Measurements from ENCODE around the gene NEK10.
A peak's percentile ranks its signal among the peaks of the same experiment; 100 is the strongest.
"Not testable (repeated sequence)": the region's sequence is repeated elsewhere in the genome, so short reads cannot be mapped to it uniquely, and the experiment has no call there.

The NEK10 gene

DNA sequence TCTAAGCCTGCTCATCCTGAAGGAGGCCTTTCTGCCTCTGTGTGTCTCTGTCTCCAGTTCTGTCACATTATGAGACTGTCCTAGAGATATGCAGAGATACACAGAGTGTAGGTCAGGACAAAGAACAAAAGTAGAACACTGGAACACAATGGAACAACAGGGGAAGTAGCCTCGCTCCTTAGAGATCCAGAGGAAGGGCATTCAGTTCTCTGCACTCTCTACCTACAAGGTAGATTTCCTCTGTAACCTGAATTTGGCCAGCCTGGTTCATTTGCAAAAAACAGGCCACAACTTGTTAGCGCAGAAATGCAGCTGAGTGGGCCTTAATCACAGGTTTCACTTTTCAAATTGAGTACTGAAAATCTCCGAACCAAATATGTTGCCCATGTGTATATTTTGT lies 19.4 kb downstream of the NEK10 start:
- DNase-seq = no peak

DNA sequence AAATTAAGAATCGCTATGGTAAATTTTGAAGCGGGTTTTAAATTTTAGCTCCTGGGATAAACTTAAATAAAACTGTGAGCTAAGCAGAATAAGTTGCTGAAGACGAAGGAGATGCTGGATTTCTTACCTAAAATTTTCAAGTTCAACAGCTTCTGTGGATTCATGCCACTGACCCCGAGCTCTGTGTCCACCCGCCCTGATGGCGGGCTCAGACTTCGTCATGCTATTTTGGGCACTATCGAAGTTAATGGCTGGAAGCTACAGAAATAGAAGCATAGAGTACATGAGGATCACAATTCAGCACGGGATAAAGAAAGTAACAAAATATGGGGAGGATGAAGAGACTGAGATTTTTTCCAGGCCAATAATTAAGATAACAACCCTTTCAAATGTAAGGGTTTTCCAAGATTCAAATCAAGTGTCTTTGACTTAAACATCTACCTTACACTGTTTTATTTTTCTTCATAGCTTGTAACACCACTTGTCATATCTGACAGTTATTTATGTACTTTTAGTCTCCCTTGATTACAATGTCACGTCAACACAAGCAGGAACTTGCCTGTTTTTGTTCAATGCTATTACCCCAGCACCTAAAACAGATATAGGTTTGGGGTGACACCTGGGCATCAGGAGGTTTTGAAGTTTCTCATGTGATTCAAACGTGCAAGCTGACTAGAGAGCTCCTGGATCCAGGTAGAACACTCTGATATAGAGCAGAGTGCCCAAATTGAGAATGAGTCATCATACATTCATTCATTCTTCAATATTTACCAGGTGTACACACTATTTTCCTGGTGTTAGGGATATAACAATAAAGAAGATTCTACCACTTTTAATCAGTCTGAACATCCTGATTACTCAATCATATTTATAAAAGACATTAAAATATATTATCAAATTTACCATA lies 23.0 kb downstream of the NEK10 start:
- DNase-seq = no peak

DNA sequence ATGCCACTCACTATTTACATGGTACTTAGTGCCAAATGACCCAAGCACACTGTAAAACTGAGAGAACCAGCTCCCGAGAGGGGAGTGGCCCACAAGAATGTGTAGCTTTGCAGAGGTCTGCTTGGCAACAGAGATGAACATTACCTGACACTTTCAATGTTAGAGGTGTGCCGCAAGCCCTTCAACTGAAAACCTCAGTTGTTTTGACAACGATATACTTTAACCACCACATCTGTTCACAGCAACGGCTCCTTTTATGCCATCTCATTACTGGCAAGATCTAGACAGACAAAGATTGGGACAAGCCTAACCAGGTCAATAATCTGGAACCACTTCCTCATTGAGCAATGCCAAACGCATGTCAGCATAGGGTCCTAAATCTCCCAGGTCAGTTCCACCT lies 23.7 kb downstream of the NEK10 start:
- no peak for DNase-seq

DNA sequence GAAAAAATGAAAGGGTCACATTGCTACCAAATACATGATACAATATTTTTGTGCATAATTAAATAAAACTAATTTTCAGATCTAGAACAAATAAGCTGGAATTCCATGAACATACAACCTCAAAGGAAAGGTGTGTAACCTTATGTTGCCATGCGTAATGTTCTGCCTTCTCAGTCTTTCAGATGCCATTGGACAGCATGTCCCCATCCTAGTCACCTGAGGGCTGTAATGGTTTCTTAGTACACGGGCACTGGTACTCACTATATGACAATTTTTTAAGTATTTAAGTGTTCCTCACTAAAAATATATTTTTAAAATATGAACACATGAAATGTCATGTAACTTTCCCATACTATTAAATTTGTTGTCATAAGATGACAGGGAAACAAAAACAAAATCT lies 24.1 kb downstream of the NEK10 start:
- DNase-seq = no peak

DNA sequence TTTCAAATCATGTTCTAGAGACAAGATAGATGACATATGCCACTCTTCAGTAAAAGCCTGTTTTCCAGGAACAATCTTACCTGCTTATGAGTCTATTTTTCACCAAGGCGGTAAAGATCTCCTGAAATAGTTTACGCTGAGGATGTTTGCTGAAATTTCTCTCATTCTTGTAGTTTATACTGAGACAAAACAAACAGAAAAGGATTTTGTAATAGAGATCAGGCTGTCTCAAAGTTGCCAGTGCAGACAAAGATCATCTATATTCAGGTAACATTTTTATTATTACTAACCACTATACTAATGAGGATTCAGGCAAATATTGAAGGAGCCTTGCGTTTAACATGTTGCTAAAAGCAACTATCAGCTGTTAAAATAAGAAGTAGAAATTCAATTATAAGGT lies 25.0 kb downstream of the NEK10 start:
- no peak for DNase-seq

DNA sequence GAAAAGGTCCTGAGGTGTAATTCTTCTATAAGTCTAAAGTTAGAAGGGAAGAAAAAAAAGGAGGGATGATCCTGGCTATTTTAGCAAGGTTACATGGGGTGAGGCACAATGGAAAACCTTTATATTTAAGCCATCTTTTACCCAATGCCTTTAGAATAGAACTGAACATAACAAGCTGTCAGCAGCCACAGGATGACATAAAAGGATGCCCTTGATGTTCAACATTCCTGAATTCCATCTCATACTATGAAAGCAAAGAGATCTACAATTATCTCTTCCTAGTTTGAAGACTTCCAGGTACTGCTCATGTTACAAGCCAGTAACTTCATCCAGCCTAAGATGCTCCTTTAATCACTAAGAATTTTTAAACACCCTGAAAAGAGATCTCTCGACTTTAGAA lies 26.9 kb downstream of the NEK10 start:
- DNase-seq = no peak

DNA sequence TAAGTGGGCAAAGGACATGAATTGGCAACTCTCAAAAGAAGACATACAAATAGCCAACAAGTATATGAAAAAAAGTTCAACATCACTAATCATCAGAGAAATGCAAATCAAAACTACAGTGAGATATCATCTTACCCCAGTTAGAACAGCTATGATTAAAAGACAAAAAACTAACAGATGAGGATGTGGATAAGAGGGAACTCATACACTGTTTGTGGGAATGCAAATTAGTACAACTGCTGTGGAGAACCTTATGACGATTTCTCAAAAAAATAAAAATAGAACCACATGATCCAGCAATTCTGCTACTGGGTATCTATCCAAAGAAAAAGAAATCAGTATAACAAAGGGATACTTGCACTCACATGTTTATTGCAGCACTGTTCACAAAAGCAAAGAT lies 28.6 kb downstream of the NEK10 start:
- DNase-seq = peak in 3 of 4 experiments; percentile 15 to 79 (median 71)

DNA sequence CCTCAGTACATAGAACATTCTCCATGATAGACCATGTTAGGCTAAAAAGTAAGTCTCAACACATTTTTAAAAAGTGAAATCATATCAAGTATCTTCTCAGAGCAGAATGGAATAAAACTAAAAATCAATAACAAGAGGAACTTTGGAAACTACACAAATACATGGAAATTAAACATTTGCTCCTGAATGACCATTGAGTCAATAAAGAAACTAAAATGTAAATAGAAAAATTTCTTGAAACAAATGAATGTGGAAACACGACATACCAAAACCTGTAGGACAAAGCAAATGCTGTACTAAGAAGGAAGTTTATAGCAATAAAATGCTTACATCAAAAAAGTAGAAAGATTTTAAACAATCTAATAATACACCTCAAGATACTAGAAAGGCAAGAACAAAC lies 33.6 kb downstream of the NEK10 start:
- no peak for DNase-seq

DNA sequence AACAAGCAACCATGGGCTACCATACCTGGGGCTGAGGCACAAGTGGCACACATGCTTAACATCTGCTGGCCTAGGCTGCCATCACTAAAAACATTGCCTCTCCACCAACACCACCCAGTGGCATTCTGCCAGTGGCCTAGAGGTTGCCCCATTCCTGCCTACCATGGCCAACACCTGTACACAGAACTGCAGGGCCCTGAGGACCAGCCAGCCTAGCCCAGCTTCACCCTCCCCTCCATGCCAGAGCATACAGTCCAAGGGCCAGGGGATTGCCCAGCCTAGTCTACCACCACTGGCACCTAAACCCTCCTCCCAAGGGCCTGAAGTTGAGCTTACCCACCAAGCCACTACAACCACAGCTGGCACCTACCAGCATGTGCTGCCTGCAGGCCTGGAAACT lies 35.3 kb downstream of the NEK10 start:
- no peak for DNase-seq

DNA sequence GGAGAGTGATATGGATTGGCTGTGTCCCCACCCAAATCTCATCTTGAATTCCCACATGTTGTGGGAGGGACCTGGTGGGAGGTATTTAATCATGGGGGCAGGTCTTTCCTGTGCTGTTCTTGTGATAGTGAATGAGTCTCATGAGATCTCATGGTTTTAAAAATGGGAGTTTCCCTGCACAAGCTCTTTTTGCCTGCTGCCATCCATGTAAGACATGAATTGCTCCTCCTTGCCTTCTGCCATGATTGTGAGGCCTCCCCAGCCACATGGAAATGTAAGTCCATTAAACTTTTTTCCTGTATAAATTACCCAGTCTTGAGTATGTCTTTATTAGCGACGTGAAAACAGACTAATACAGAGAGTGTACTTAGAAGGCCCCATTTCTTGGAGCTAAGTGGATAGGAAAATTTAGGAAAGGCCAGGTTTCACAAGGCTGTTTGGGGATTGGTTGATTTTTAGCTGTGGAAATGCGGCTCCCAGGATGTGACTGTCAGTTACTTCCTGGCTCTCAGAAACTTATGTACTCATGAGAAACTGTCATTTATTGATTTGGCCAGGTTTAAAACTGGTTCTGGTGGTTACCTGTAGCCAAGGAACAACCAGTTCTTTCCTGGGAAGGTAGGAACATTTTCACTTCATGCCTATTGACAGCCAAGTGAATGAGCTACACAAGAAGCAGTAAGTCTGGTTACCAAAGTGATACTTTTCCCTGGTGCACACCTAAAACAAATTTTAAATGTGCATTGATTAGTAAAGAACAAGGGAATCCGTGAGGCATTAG lies 40.0 kb downstream of the NEK10 start:
- not testable (repeated sequence) for DNase-seq

DNA sequence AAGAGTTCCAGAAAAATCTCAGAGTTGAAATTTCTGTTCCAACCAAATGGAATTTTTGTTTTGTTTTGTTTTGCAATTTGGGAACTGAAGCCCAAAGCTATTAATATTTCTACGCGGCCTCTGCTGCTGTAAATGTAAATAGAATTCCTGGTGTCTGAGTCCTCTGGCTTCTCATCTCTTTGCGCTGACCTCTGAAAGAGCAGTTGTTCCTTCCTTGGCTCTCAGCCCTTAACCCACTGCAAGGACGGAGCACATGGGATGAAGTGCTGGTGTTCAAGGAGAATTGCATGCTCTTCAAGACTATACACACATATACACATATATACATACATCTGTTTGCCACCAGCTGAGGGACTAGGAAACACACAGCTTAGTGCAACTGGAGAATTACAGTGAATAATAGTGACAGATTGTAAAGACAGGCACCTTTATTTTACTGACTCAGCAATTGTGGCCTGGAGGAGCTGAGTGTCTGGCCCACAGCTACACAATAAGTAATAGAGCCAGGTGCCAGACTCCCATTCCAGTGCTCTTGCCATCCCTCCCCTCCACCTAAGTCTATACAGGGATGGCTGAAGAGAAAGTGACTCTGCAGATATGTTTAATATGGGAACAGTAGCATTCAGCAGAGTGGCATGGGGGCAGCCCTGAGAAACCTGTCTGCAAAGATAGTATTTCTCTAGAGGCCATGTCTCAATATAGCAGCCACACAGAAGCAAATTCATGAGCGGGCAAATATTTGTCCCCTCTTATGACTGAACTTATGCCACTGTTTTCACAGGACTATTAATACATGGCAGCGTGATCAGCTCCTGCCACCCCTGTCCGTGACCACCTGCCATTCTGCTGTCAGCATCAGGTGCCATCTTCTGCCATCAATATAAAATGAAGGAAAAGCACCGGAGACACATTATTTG lies 42.3 kb downstream of the NEK10 start:
- no peak for DNase-seq

DNA sequence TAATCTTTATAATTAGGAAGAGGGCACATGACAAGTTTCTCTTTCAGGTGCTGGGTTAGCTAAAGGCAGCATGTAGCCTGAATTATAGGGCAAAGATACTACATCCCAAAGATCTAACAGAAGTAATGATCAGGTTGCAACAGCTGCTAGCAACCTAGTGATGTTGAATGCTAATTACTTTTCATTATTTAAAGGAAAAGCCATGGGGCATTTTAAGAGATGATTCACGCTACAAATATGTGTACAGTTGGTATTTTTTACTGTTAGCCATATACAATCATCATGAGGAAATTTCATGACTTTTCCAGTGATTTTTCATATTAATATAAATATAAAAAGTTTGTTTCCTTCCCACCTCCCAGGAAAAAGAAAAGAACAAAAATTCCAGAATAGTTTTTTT lies 43.0 kb downstream of the NEK10 start:
- no peak for DNase-seq

DNA sequence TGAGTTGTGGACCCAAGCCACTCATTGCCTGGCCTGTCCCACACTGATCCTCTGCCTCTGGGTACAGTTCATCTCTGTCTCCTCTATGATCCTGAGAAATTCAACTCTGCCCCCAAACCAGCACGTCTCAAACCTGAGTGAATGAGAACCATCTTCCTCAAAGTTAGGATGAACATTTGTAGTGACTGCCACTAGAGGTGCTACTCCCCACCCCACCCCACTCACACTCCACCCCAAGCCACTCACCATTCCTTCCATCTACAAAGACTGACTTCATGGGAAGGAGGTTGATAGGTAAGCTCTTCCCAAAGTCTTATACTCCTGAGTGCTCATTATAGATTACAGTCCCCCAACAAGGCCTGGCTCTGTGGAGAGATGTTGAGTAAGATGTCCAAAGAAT lies 43.8 kb downstream of the NEK10 start:
- DNase-seq = no peak

DNA sequence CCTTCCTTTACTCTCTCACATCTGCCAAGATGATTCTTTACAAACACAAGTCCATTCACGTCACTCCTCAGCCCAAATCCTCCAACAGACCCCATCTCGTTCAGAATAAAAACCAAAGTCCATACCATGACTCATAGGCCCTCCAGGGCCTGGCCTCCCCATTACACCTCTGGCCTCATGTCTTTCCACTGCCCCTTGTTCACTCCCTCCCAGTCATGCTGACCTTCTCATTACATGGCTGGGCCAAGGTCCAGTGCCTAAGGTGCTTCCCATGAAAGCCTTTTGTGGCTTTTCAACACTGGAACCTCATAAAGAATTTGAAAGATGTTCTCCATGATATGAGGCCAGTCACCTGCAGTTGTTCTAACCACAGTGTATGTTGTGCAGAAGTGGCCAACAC lies 44.5 kb downstream of the NEK10 start:
- no peak for DNase-seq

DNA sequence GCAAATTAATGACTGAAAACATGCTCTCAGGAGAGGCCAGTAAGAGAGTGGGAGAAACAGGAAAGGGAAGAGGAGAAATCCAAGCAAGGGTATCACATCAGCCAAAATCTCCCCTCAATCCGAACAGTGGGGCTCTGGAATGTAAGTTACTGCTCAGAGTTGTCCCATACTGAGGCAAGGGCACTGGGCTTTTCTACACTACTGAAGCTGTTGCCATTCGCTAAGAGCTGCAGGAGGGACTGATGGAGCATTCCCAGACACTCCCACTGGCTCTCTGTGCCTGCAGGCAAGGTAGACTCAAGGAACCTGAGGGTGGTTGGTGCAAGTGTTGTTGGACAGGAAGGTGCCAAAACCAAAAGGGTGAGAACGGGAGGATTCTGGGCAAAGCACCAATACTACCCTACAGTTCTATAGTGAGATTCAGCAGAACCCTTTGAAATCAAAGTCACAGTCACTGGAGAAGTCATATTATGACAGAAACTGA lies 46.1 kb downstream of the NEK10 start:
- no peak for DNase-seq

DNA sequence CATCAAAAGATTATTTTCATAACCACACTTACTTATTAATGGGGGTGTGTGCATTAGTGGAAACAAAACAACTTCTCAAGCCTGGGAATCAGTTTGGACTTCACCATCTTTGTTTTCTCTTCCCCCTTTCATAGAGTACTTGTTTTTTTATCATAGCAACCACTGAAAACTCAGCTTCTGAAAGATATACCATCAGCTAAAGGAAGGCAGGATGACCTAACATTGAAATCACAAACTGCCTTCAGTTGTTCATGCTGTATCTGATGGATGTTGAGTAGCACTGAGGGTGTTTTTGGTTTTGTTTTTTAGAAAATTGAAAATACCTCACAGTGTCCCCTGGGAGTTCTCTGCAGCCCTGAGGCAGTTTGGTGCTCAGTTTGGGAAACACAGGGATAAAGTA lies 46.5 kb downstream of the NEK10 start:
- no peak for DNase-seq

DNA sequence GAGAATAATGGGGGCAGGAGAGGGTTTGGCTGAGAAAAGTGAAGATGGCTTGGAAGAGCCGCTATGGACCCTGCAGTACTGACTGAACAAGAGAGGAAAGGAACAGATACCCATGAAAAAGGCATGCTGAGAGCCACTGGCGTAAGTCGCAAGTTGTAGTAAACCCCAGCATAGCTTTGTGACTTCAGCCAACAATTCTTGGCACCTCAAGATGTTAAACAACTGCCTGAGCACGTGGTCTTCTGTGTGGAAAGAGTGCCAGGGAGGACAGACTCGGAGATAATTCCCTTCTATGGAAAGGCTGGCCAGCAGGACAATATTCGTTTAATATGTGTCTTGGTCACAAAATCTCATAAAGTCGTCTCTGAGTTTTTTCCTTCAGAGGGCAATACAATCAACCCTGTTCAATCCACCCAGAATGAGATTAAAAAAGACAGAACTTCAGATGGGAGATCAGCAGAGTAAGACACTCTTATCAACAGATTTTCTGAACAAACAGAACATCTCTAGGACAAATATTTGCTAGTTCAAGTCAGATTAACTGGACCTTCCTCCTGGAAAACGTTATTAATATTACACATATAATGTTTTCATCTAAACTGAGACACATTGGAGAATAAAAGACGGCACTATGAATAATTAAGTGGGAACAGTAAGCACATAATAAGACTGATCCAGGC lies 49.2 kb downstream of the NEK10 start:
- no peak for DNase-seq

DNA sequence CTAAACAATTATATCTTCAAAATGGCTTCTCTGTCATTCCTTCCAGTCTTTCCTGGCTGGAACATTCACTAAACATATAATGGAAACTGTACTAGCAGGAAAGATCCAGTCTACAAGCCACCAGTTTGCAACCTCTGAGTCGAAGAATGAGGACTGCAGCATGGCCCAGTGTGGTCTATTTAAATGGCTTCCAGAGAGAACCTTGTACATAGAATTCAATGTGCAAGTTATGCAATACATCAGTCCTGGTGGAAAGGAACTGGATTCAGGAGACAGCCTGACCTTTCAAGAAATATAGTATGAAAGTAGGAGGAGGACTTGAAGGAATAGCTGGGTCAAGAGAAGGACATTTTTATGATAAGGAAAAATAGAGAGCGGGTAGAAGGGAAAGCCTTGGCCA lies 49.9 kb downstream of the NEK10 start:
- DNase-seq = no peak

DNA sequence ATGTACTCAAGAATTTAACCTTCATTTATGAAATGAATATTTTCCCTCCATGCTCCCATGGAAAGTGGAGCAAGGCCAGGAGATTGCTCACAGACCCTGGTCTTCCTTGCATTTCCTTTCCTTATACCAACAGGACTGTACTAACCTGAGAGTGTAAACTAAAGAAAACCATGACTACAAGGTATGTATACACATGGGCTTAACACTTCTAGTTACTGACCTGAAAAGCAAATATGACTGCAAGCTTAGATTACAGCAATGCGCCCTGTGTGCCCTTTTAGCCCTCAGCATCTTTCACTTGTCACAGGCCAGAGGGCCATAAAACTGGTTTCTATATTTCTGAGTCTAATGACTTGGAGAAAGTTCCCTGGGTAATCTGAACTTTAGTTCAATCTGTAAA lies 52.1 kb downstream of the NEK10 start:
- DNase-seq = no peak

DNA sequence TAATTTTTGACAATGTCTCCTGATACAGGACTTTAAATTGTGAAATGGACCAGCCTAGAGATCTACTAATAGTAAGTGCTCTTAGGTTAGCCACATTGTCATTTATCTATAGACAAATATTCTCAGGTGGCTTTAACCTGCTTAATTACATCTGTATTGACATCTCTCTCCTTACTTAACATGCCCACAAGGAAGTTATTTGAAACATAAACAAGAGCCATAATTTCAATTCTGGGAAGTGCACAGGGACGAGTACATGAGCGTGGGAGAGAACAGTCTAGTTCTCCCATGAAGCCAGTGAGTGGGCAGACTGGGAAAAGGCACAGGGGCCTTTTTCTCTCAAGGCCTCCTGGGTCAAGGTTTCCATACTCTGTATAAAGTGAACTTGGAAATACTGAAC lies 54.2 kb downstream of the NEK10 start:
- peak in 3 of 4 experiments; percentile 11 to 37 (median 19) for DNase-seq

DNA sequence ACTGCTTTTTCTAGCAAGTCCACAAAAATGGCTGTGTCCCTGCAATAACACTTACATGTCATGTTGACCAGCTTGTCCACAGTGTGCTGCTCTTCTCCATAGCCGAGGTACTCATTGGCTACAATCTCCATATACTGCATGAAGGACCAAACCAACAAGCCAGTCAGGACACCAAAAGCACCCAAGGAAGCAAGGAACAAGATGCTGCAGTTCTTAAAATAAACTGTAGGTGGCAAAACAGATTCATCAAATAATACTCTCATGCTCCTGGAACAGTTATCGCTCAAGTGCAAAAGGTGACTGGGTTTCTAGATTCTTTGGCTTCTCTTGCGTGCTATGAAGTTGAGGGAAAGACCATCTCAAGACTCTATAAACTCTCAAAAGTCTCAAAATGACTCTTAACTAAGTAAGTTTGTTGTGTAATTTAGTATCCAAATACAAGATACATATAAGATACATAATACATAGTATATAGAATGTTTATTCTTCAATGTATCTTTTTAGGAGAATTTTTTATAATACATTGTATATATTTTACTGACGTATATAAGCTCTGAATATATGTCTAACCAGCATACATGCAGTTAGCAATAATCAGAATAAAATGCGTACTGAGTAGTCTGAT lies 57.0 kb downstream of the NEK10 start:
- peak; percentile 46 to 75 (median 58) for DNase-seq

DNA sequence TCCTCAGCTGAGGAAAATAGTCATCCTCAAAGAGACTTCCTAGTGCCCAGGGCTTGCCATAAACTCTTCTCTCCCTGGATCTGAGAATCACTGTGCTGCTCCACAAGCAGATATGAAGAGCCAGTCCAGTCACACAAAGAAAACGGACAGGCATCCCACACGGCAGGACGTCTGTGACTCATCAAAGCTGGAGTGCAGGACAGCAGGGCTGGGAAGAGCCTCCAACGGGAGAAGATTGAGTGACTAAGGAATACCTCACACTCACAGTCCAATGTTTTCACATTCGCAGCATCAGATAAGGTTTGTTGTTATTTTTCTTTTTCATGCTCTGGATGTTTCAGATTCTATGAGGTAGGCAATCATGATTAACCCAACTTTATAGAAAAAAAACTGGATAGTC lies 57.8 kb downstream of the NEK10 start:
- no peak for DNase-seq
